PC-9 (cell line): Measurements from ENCODE around the gene TIPRL. TPM values are rescaled to one million over a fixed set of nuclear protein-coding genes. Genes with fewer than 3 reads are reported as not detected.
A peak's percentile ranks its signal among the peaks of the same experiment; 100 is the strongest.
"Not testable (repeated sequence)": the region's sequence is repeated elsewhere in the genome, so short reads cannot be mapped to it uniquely, and the experiment has no call there.

Experiments
- BruUV-seq: library from RNA; stranded (reverse); fragments of 400-500 nt; replicated peaks from 2 replicates; lab custom pipeline; 2021; lab: Mats Ljungman, UMichigan
- CTCF ChIA-PET: fragments of 300-600 bp; sonication (Branson Sonifier 250); formaldehyde crosslinking; loops from one replicate; lab custom pipeline; 2022; ENCODE audit warnings: antibody characterized with exemption; lab: Charles Lee
- POLR2A ChIA-PET: fragments of 300-600 bp; sonication (Branson Sonifier 250); formaldehyde crosslinking; loops from one replicate; lab custom pipeline; 2022; ENCODE audit warnings: antibody characterized with exemption; ENCODE audit not compliant: unreplicated experiment; lab: Charles Lee
- DNase-seq, 2 experiments: peaks; one replicate each; pipeline versions ENCODE4 v3.0.0 to v3.0.0-alpha.2; 2015 to 2022; ENCODE audit warnings: mixed read lengths in 1 of 2
- H2AFZ ChIP-seq: fragments of 200-600 bp; sonication (generic); 2 replicates; pipeline ENCODE4 v1.8.1; 2017; ENCODE audit warnings: antibody characterized with exemption
- H3F3A ChIP-seq: fragments of 200-600 bp; sonication (generic); 2 replicates; pipeline ENCODE4 v1.8.1; 2017; ENCODE audit warnings: antibody characterized with exemption, mild to moderate bottlenecking, low read depth; ENCODE audit not compliant: insufficient read depth
- H3K27ac ChIP-seq: fragments of 200-600 bp; sonication (generic); 2 replicates; pipeline ENCODE4 v1.6.1; 2016; ENCODE audit warnings: mixed run types
- H3K27me3 ChIP-seq: fragments of 200-600 bp; sonication (generic); 2 replicates; pipeline ENCODE4 v1.6.1; 2016; ENCODE audit warnings: low read depth, mixed run types; ENCODE audit not compliant: insufficient read depth
- H3K36me3 ChIP-seq: fragments of 200-600 bp; sonication (generic); 2 replicates; pipeline ENCODE4 v1.6.1; 2016; ENCODE audit warnings: low read depth, mixed run types
- H3K4me1 ChIP-seq: fragments of 200-600 bp; sonication (generic); replicated peaks from 2 replicates; pipeline ENCODE4 v1.6.1; 2016; ENCODE audit warnings: mixed run types; ENCODE audit not compliant: insufficient read depth
- H3K4me2 ChIP-seq: fragments of 200-600 bp; sonication (generic); 2 replicates; pipeline ENCODE4 v1.6.1; 2017; ENCODE audit warnings: mixed run types
- H3K4me3 ChIP-seq: fragments of 200-600 bp; sonication (generic); 2 replicates; pipeline ENCODE4 v1.6.1; 2016; ENCODE audit warnings: mixed run types
- H3K79me2 ChIP-seq: fragments of 200-600 bp; sonication (generic); 2 replicates; pipeline ENCODE4 v1.6.1; 2017; ENCODE audit warnings: low read depth, mixed run types
- H3K9me2 ChIP-seq: fragments of 200-600 bp; sonication (generic); 2 replicates; pipeline ENCODE4 v1.8.1; 2017; ENCODE audit warnings: mild to moderate bottlenecking; ENCODE audit not compliant: insufficient read depth
- H3K9me3 ChIP-seq: fragments of 200-600 bp; sonication (generic); 2 replicates; pipeline ENCODE4 v1.8.1; 2016; ENCODE audit warnings: low read depth; ENCODE audit not compliant: insufficient read depth
- H4K20me1 ChIP-seq: fragments of 200-600 bp; sonication (generic); 2 replicates; pipeline ENCODE4 v1.8.1; 2017; ENCODE audit not compliant: insufficient read depth
- CTCF ChIP-seq: fragments of 200-600 bp; sonication (generic); conservative IDR thresholded peaks from 2 replicates; pipeline ENCODE4 v1.6.1; 2017; ENCODE audit warnings: mixed run types, antibody characterized with exemption, mild to moderate bottlenecking, moderate library complexity
- EZH2 ChIP-seq: fragments of 200-600 bp; sonication (generic); IDR thresholded peaks from 2 replicates; pipeline ENCODE4 v1.8.0; 2017; ENCODE audit warnings: antibody characterized with exemption, low read depth
- intact Hi-C: fragments of 100-400 bp; cut with micrococcal nuclease; formaldehyde crosslinking; loops from one replicate; pipeline ENCODE4 v1.10.0; 2022; ENCODE audit not compliant: unreplicated experiment
- total RNA-seq: library from RNA; stranded (reverse); gene quantifications from 2 replicates; pipeline ENCODE4 v1.2.3, GENCODE V29; 2021

TIPRL gene
- total RNA-seq, 1 experiment from 2014 or later = 47.7 TPM

- CTCF ChIA-PET = no interaction called here
- POLR2A ChIA-PET = no interaction called here
- H3K9me3 ChIP-seq = no peaks in the 10 kb centered on the region
- no peak overlapping the region for H2AFZ ChIP-seq
- H3K36me3 ChIP-seq = peaks cover 40% of the 10 kb centered on the region
- H4K20me1 ChIP-seq = no peaks in the 10 kb centered on the region; the same call in 1 of the 2 replicates
- H3K4me3 ChIP-seq = no peak overlapping the region
- no TSS peak for BruUV-seq
- peaks cover 9% of the 10 kb centered on the region; the same call in 1 of the 2 replicates for H3F3A ChIP-seq
- H3K4me1 ChIP-seq = peaks cover 13% of the 10 kb centered on the region
- no peaks in the 10 kb centered on the region for H3K9me2 ChIP-seq
- intact Hi-C loops = no loop called here
- H3K27me3 ChIP-seq = no peaks in the 10 kb centered on the region
- TF ChIP-seq EZH2 (no peak), CTCF (no peak)
- DNase-seq = no peak
- no peak overlapping the region for H3K27ac ChIP-seq
- H3K4me2 ChIP-seq = no peak overlapping the region
- H3K79me2 ChIP-seq = no peaks in the 10 kb centered on the region
Observed at GRCh38 chr1:168199056-168199455, 20.3 kb downstream of the TIPRL start.

- no TSS peak for BruUV-seq
- intact Hi-C loops = no loop called here
- peaks cover 13% of the 10 kb centered on the region for H3K4me1 ChIP-seq
- no peaks in the 10 kb centered on the region for H3K9me3 ChIP-seq
- no peaks in the 10 kb centered on the region for H3K9me2 ChIP-seq
- H4K20me1 ChIP-seq = no peaks in the 10 kb centered on the region; the same call in 1 of the 2 replicates
- H3K36me3 ChIP-seq = peaks cover 25% of the 10 kb centered on the region
- no peak overlapping the region for H3K4me2 ChIP-seq
- peaks cover 9% of the 10 kb centered on the region; the same call in 1 of the 2 replicates for H3F3A ChIP-seq
- TF ChIP-seq EZH2 (no peak), CTCF (no peak)
- H3K27me3 ChIP-seq = no peaks in the 10 kb centered on the region
- no peak overlapping the region for H3K4me3 ChIP-seq
- H3K27ac ChIP-seq = peak overlapping the region; percentile 36
- H3K79me2 ChIP-seq = no peaks in the 10 kb centered on the region
- ChIA-PET POLR2A (no interaction called here), CTCF (no interaction called here)
- no peak for DNase-seq
- no peak overlapping the region for H2AFZ ChIP-seq
Observed at GRCh38 chr1:168202941-168203654, 24.3 kb downstream of the TIPRL start.

- no TSS peak for BruUV-seq
- CTCF ChIA-PET = interaction anchor here (0.7 kb wide), 1 partner anchor 30 kb away, joined by 3 read pairs; no protein-coding TSS in a partner anchor
Observed at GRCh38 chr1:168206111-168206510, 27.3 kb downstream of the TIPRL start.

GRCh38 chr1:168207673-168208072, 28.9 kb downstream of the TIPRL start:
- H3K4me2 ChIP-seq, CTCF ChIA-PET, H3F3A ChIP-seq, H3K9me2 ChIP-seq, intact Hi-C loops, POLR2A ChIA-PET, H2AFZ ChIP-seq, H4K20me1 ChIP-seq, H3K4me3 ChIP-seq, H3K9me3 ChIP-seq, BruUV-seq, H3K36me3 ChIP-seq, H3K27me3 ChIP-seq, H3K27ac ChIP-seq, H3K79me2 ChIP-seq, DNase-seq: not testable (repeated sequence)
- H3K4me1 ChIP-seq = peaks cover 11% of the 10 kb centered on the region

More at GRCh38 chr1:168206111-168206510, 27.3 kb downstream of the TIPRL start:
- Histone ChIP-seq H3K27me3 (no peaks in the 10 kb centered on the region), H3K9me3 (no peaks in the 10 kb centered on the region), H3K27ac (no peak overlapping the region), H3K36me3 (peaks cover 3% of the 10 kb centered on the region; the same call in 1 of the 2 replicates), H4K20me1 (no peaks in the 10 kb centered on the region), H3K4me3 (no peak overlapping the region), H3F3A (peaks cover 9% of the 10 kb centered on the region; the same call in 1 of the 2 replicates), H3K79me2 (no peaks in the 10 kb centered on the region), H3K9me2 (no peaks in the 10 kb centered on the region), H3K4me1 (peaks cover 13% of the 10 kb centered on the region), H2AFZ (no peak overlapping the region), H3K4me2 (no peak overlapping the region)
- POLR2A ChIA-PET = no interaction called here
- no peak for DNase-seq
- no peak for TF ChIP-seq CTCF
- TF ChIP-seq EZH2 = no peak
- intact Hi-C loops = no loop called here
